GM19455 (cell line): Measurements from ENCODE around the gene MIGA2.
"Not testable (repeated sequence)": the region's sequence is repeated elsewhere in the genome, so short reads cannot be mapped to it uniquely, and the experiment has no call there.

Source experiments
- ATAC-seq: cut with Tn5 transposase; IDR thresholded peaks from one replicate; pipeline ENCODE4 v1.9.1; 2021; ENCODE audit not compliant: unreplicated experiment

MIGA2 gene

GRCh38 chr9:129036241-129036922 lies at the start of gene MIGA2:
MIGA2 (plus strand) TSS chr9:129036626; CDS start chr9:129040595, 3,969 bp downstream.
- peak; percentile 96 for ATAC-seq

GRCh38 chr9:128986671-128987070 lies 49.8 kb upstream of the MIGA2 start:
- ATAC-seq, result no peak

GRCh38 chr9:128987805-128988204 lies 48.6 kb upstream of the MIGA2 start:
- no peak for ATAC-seq

GRCh38 chr9:128992995-128993394 lies 43.4 kb upstream of the MIGA2 start:
- no peak for ATAC-seq

DNA sequence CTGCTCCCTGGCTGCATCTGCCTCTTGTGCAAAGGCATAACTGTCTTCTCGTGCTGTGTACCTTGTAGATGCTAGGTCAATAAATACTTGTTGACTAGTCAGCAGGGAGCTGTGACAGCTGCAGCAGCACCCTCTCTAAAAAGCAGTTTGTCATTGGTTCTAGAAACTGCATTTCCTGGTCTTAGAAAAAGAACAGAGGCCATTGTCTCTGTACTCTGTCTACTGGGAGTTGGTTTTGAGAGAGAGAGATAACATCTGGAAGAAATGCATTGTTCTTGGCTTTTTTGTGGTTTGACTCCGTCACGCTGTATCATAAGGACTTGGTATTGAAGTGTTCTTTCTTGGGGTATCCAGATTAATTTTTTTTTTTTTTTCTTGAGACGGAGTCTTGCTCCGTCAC lies 40.6 kb upstream of the MIGA2 start:
- no peak for ATAC-seq

DNA sequence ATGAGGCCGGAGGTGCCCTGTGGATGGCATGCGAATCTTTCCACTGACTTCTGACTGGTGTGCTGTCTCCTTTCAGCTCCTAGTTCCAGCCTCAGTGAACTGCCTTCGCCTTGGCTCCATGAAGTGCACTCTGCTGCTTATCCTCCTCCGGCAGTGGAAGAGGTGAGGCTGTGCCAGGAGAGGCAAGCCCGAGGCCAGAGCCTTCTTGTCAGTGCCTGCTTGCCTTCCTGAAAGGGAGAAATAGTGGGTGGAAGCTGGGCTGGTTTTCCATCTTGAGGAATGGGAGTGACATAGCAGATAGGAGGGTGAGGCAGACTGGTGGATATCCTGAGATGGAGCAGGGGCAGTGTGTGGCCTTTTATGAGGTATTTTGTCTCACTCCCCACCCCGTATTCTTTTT lies 38.0 kb upstream of the MIGA2 start:
- no peak for ATAC-seq

DNA sequence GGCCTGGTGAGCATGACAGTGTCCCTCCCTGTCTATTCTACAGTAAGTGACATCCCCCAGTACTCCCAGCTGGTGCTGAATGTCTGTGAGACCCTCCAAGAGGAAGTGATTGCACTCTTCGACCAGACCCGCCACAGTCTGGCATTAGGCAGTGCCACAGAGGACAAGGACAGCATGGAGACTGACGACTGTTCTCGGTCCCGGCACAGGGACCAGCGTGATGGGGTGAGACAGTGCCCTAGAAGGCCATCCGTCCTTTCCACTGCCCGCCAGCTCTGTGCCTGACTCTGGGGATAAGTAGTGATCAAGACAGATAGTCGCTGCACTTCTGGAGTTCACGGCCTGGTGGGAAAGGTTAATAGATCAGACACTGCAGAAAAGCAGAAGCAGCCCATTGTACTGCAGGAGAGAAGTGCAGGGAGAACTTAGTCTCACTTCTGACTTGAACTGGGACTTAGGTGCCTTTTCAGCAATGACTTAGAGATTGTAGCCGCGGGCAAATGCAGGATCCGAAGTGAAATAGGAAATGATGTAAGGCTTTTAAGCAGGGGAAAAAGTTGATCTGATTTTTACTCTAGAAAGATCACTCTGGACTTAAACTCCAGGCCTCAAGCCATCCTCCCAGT lies 36.7 kb upstream of the MIGA2 start:
- ATAC-seq, result no peak

DNA sequence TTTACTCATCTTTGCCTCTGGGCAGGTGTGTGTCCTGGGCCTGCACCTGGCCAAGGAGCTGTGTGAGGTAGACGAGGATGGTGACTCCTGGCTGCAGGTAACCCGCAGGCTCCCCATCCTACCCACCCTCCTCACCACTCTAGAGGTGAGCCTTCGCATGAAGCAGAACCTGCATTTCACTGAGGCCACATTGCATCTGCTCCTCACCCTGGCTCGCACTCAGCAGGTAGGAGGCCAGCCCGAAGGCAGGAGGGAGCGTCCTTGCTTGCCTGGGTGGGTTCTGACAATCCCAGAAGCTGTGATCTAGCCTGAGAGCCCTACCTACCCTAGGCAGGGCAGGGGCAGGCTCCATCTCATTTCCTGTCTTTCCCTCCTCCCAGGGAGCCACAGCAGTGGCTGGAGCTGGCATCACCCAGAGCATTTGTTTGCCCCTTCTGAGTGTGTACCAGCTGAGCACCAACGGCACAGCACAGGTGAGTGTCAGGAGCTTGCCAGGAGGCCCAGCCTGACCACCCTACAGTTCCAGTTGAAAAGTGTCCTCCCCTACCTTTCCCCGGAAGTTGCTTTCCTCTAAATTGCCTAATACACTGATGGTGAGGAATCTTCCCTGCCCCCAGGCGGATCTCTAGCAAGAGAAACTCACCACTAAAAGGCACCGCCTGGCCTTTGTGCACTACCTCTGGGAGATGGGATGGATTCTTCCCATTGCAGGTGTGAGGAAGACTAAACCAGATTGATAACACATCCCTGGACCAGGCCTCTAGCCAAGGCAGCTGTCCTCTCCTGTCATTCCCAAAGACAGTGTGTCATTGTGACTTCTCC lies 34.7 kb upstream of the MIGA2 start:
- ATAC-seq, result no peak

GRCh38 chr9:129002992-129003391 lies 33.4 kb upstream of the MIGA2 start:
- ATAC-seq, result no peak

DNA sequence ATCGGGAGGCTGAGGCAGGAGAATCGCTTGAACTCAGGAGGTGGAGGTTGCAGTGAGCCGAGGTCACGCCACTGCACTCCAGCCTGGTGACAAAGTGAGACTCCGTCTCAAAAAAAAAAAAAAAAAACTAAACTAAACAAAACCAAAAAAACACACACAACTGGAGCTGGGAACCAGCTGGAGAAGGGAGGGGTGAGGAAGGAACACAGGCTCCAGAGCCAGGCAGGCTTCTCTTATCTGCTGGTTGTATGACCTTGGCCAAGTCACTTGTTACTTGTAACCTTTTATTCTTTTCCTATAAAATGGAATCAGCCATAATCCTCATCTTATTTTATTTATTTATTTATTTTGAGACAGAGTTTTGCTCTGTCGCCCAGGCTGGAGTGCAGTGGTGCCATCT lies 32.3 kb upstream of the MIGA2 start:
- ATAC-seq, result not testable (repeated sequence)

- no peak for ATAC-seq
Measured at GRCh38 chr9:129005336-129005997, 31.0 kb upstream of the MIGA2 start.

DNA sequence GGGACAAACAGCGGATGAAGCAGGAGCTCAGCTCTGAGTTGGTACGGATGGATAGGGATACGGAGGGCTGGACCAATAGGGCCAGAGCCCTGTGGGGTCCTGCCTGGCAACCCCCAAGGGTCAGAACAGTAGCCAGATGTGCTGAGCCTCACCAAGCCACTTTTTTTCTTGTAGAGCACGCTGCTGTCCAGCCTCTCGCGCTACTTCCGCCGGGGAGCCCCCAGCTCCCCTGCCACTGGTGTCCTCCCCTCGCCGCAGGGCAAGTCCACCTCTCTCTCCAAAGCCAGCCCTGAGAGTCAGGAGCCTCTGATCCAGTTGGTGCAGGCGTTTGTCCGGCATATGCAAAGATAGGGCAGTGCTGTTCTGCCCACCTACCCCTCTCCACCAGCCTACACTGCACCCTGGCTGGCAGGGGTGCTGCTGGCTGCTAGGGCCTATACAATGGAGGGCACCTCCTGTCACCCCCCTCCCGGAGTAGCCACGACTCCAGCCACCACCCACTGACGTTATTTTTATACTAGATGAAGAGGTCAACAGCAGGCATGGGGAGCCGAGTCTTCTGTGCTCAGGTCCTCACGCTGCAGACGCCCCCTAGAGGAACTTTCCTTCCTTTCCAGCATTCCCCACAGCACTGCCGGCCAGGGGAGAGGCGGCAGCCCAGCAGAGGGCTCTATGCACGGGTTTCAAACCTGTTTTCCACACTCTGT lies 29.9 kb upstream of the MIGA2 start:
- ATAC-seq, result no peak

DNA sequence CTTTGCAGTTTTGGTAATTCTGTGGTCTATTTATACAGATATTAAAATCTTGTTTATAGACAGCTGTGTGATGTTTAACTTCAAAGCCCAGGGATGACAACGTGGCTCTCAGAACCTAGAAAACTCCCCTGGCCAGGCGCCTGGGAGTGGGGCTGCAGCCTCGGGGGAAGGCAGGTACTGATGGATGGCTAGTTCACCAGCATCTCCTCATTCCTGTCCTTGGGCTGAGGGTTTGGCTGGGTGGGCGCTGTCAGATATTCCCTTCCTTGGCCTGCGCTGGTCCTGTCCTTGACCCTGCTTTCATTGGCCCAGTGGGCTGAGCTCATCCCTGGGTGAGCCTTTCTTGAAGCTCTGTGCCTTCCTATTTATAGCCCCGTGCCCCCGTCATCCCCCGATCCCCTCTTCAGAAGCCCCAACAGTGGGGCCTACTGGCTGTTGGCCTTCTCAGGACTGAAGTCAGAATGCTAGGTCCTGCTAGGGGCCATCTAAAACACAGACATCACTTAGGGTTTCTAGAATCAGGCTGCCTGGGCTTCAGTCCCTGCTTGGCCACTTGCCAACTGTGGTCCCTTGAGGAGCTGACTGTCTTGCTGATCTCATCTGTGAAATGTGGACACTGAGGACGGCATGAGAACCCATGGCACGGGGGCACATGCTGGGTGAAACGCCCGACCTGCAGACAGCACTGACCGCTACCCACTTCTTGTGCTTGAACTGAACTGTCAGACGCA lies 29.2 kb upstream of the MIGA2 start:
- ATAC-seq, result no peak

- no peak for ATAC-seq
Measured at GRCh38 chr9:129007766-129008468, 28.5 kb upstream of the MIGA2 start.

- ATAC-seq, result no peak
Measured at GRCh38 chr9:129008469-129008965, 27.9 kb upstream of the MIGA2 start.

- ATAC-seq, result no peak
Measured at GRCh38 chr9:129008986-129009583, 27.3 kb upstream of the MIGA2 start.

DNA sequence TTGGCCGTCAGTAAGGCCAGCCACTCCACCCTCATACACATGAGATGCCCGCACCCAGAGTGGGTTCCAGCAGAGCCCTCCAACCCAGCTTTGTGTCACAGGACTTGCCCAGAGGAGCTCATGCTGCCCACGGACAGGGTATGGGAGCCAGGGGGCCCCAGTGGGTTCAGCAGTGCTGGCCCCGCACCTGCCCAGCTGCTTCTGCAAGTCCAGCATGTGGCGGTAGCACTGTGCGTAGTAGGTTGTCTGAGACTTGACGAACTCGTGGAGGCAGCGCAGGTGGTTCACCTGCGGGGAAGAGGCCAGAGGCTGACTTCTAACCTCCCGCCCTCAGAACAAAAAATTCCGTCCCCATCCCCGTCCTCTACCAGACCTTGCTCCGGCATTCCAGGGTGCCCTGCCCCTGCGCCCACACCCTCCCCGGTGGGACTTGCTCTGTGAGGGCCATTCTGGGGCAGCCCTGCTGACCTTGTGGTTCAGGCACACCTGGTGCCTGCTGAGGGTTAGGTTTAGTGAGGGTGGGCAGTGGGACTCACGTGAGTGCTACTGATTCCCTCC lies 26.8 kb upstream of the MIGA2 start:
- ATAC-seq, result no peak

GRCh38 chr9:129010267-129010975 lies 26.0 kb upstream of the MIGA2 start:
- ATAC-seq, result no peak
